ENCODE data around the gene MRPS21.

GRCh38 chr1:150302338-150302737 is 8.7 kb downstream of the MRPS21 start:
- no peak for TF ChIP-seq CTCF (IDR thresholded peaks at IDR 0.05 in 4 of 5, conservative IDR thresholded peaks at IDR 0.05 in 1 of 5)
- TF ChIP-seq POLR2A (IDR thresholded peaks at IDR 0.05) = no peak

Measured in gastrocnemius medialis (tissue), 4 donors.